ENCODE results near the gene RHBDF1. TPM values are rescaled to one million over a fixed set of nuclear protein-coding genes. Genes with fewer than 3 reads are reported as not detected.

Gene RHBDF1
- total RNA-seq, 1 donor from 2014 or later, result 48.4 TPM

- ATAC-seq, result no peak
- peaks cover 62% of the 10 kb centered on the region for H3K36me3 ChIP-seq
- H3K4me1 ChIP-seq, result peaks cover 5% of the 10 kb centered on the region
- intact Hi-C loops (cut with DNase I), result no loop called here
- no peak overlapping the region for H3K4me3 ChIP-seq
- H3K27ac ChIP-seq, result no peak overlapping the region
- no peak for TF ChIP-seq CTCF (IDR thresholded peaks at IDR 0.05)
- no peaks in the 10 kb centered on the region for H3K9me3 ChIP-seq
- H3K27me3 ChIP-seq, result no peaks in the 10 kb centered on the region
- DNase-seq, result no peak
Observed at GRCh38 chr16:57711-58110, 14.7 kb downstream of the RHBDF1 start.

- H3K4me1 ChIP-seq, result peaks cover 8% of the 10 kb centered on the region
- DNase-seq, result no peak
- no peak overlapping the region for H3K4me3 ChIP-seq
- no peaks in the 10 kb centered on the region for H3K9me3 ChIP-seq
- no peaks in the 10 kb centered on the region for H3K27me3 ChIP-seq
- no peak for ATAC-seq
- no peak for TF ChIP-seq CTCF (IDR thresholded peaks at IDR 0.05)
- intact Hi-C loops (cut with DNase I), result no loop called here
- peaks cover 49% of the 10 kb centered on the region for H3K36me3 ChIP-seq
- H3K27ac ChIP-seq, result no peak overlapping the region
Observed at GRCh38 chr16:56231-56927, 16.1 kb downstream of the RHBDF1 start.

GRCh38 chr16:55571-56136 is 16.8 kb downstream of the RHBDF1 start:
- no peak for DNase-seq
- H3K4me1 ChIP-seq, result peaks cover 10% of the 10 kb centered on the region
- no peaks in the 10 kb centered on the region for H3K27me3 ChIP-seq
- H3K4me3 ChIP-seq, result no peak overlapping the region
- ATAC-seq, result no peak
- no peak overlapping the region for H3K27ac ChIP-seq
- H3K36me3 ChIP-seq, result peaks cover 43% of the 10 kb centered on the region
- H3K9me3 ChIP-seq, result no peaks in the 10 kb centered on the region
- TF ChIP-seq CTCF (IDR thresholded peaks at IDR 0.05), result no peak
- intact Hi-C loops (cut with DNase I), result no loop called here

GRCh38 chr16:54237-54581 is 18.2 kb downstream of the RHBDF1 start:
- peak overlapping the region; percentile 90 for H3K4me3 ChIP-seq
- H3K9me3 ChIP-seq, result no peaks in the 10 kb centered on the region
- DNase-seq (no peak), ATAC-seq (no peak)
- intact Hi-C loops (cut with DNase I), result no loop called here
- peaks cover 29% of the 10 kb centered on the region for H3K36me3 ChIP-seq
- peaks cover 10% of the 10 kb centered on the region for H3K4me1 ChIP-seq
- H3K27ac ChIP-seq, result peak overlapping the region; percentile 76
- TF ChIP-seq CTCF (IDR thresholded peaks at IDR 0.05), result no peak
- H3K27me3 ChIP-seq, result no peaks in the 10 kb centered on the region

GRCh38 chr16:53346-54236 is 18.8 kb downstream of the RHBDF1 start, which contains the start of the genes POLR3K and SNRNP25:
Gene POLR3K (minus strand): TSS chr16:53608. CDS start chr16:53586, 22 bp downstream.
Gene SNRNP25 (plus strand): TSS chr16:53828. CDS start chr16:54017, 189 bp downstream.
- ATAC-seq, result peak; percentile 97
- intact Hi-C loops (cut with DNase I), result no loop called here
- Histone ChIP-seq H3K4me3 (peak within 1 kb of the TSS; percentile 90), H3K27ac (peak within 1 kb of the TSS; percentile 76), H3K4me1 (peaks cover 10% of the 10 kb centered on the region), H3K9me3 (no peaks in the 10 kb centered on the region), H3K27me3 (no peaks in the 10 kb centered on the region), H3K36me3 (peaks cover 23% of the 10 kb centered on the region)
- TF ChIP-seq CTCF (IDR thresholded peaks at IDR 0.05), result no peak
- DNase-seq, result peak; percentile 99

Measured in upper lobe of right lung (tissue), 1 donor.